Stimulated activated naive CD8-positive, alpha-beta T cell treated with anti-CD3 and anti-CD28 coated beads, Interleukin-15, Interleukin-2, amounts not matched to agents 100 ng/mL and 50 ng/mL, for 24 hours (primary cell): ENCODE results near the gene SRMS.

ENCODE experiments used
- H3K27ac Mint-ChIP-seq: one replicate; pipeline ENCODE4 v1.8.0; 2021; ENCODE audit warnings: mild to moderate bottlenecking, mixed read lengths
- H3K27me3 Mint-ChIP-seq: one replicate; pipeline ENCODE4 v1.8.0; 2021; ENCODE audit warnings: mixed read lengths
- H3K36me3 Mint-ChIP-seq: one replicate; pipeline ENCODE4 v1.8.0; 2021; ENCODE audit warnings: low read depth, mixed read lengths
- H3K4me1 Mint-ChIP-seq: one replicate; pipeline ENCODE4 v1.8.0; 2021; ENCODE audit warnings: low read depth, mixed read lengths
- H3K4me3 Mint-ChIP-seq: one replicate; pipeline ENCODE4 v1.8.0; 2021; ENCODE audit warnings: mild to moderate bottlenecking, mixed read lengths
- H3K9me3 Mint-ChIP-seq: one replicate; pipeline ENCODE4 v1.8.0; 2021; ENCODE audit warnings: mixed read lengths

SRMS gene

GRCh38 chr20:63585616-63586565 is 38.3 kb upstream of the SRMS start:
- Mint-ChIP-seq H3K36me3 (peaks cover 18% of the 10 kb centered on the region), H3K27ac (no peak overlapping the region), H3K9me3 (no peaks in the 10 kb centered on the region), H3K27me3 (peaks cover 3% of the 10 kb centered on the region), H3K4me1 (peaks cover 5% of the 10 kb centered on the region), H3K4me3 (no peak overlapping the region)

DNA sequence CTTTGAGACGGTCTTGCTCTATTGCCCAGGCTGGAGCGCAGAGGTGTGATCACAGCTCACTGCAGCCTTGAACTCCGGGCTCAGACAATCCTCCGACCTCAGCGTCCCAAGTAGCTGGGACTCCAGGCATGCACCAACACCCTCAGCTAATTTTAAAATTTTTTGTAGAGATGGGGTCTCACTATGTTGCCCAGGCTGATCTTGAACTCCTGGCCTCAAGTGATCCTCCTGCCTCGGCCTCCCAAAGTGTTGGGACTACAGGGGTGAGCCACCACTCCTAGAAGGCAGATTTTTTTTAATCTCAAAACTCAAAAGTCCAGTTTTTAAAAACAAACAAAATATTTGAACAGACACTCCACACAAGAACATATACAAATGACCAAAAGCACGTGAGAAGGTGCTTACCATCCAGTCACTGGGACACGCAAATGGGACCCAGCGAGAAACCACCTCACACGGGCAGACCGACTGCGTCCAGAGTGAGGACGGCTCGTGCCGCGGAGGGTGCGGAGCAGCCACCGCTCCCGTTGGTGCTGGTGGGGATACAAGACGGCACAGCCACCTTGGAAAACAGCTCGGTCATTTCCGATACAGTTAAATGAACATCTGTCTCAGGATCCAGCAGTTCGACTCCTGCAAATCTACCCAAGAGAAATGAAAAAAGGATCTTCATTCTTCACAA is 35.0 kb upstream of the SRMS start:
- H3K27me3 Mint-ChIP-seq: peaks cover 3% of the 10 kb centered on the region

DNA sequence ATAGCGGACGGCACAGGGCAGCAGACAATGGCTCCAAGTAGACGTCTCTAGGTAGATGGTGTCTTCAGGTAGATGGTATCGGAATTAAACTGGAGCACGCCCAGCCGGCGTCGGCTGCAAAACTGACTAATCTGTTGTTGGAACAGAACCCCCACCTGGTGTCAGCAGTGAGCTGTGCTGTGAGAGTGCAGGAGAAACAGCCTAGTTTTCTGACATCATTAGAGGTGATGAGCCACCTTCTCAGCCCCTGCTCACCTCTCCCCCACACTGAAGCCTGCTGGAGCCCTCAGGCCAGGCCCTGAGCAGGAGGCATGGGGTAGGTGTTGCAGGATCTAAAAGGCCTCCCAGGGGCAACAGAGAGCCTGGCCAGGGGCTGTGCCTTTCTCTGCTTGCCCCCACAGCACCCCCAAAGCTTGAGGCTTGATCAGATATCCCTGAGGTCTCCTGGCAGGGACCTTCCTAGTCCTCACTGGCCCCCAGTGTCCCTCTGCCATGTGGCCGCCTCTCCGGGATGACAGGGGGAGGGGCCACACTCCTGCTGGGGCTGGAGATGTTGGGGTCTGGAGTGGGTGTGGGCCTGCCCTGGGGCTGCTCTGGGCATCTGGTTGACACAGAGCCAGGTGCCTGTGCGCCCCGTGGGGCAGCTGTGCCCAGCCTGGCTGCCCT is 33.4 kb upstream of the SRMS start:
- Mint-ChIP-seq H3K4me3 (no peak overlapping the region), H3K4me1 (no peaks in the 10 kb centered on the region), H3K36me3 (no peaks in the 10 kb centered on the region), H3K27ac (no peak overlapping the region), H3K9me3 (no peaks in the 10 kb centered on the region), H3K27me3 (peaks cover 10% of the 10 kb centered on the region)

More for the DNA sequence above, 35.0 kb upstream of the SRMS start:
- no peaks in the 10 kb centered on the region for H3K36me3 Mint-ChIP-seq
- H3K4me1 Mint-ChIP-seq: no peaks in the 10 kb centered on the region
- H3K4me3 Mint-ChIP-seq: no peak overlapping the region
- H3K9me3 Mint-ChIP-seq: no peaks in the 10 kb centered on the region
- no peak overlapping the region for H3K27ac Mint-ChIP-seq

DNA sequence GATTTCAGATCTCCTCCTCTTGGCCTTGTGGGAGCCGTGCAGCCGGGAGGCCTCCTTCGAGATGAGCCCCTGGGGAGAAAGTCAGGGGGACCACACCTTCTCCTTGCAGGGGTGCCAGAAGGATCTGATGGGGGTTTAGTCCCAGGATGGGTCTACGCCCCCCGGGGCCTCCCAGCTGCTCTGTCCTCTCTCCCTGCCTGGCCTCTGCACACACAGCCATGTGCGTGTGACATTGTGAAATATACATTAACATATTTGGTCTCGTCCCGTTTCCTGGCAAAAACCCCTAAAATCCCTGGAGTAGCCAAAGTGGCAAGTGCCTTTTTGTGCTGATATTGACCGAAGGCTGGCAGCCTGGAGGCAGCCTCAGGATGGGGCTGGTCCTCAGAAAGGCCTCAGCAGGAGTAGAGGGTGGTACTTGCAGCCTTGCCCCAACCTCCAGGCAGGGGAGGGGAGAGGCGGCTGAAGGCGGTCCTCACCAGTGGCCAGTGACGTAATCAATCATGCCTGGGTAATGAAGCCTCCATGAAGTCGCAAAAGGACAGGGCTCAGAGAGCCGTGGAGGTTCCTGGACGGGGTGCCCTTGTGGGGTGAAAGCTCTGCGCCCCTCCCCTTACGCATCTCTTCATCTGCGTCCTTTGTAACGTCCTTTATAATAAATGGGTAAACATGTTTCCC is 31.6 kb upstream of the SRMS start:
- Mint-ChIP-seq H3K4me1 (no peaks in the 10 kb centered on the region), H3K36me3 (no peaks in the 10 kb centered on the region), H3K27me3 (peaks cover 10% of the 10 kb centered on the region), H3K27ac (no peak overlapping the region), H3K9me3 (no peaks in the 10 kb centered on the region), H3K4me3 (no peak overlapping the region)

- H3K4me1 Mint-ChIP-seq: no peaks in the 10 kb centered on the region
- no peak overlapping the region for H3K27ac Mint-ChIP-seq
- no peak overlapping the region for H3K4me3 Mint-ChIP-seq
- no peaks in the 10 kb centered on the region for H3K9me3 Mint-ChIP-seq
- H3K27me3 Mint-ChIP-seq: peaks cover 10% of the 10 kb centered on the region
- H3K36me3 Mint-ChIP-seq: no peaks in the 10 kb centered on the region
Measured at GRCh38 chr20:63578224-63579016, 30.9 kb upstream of the SRMS start.

DNA sequence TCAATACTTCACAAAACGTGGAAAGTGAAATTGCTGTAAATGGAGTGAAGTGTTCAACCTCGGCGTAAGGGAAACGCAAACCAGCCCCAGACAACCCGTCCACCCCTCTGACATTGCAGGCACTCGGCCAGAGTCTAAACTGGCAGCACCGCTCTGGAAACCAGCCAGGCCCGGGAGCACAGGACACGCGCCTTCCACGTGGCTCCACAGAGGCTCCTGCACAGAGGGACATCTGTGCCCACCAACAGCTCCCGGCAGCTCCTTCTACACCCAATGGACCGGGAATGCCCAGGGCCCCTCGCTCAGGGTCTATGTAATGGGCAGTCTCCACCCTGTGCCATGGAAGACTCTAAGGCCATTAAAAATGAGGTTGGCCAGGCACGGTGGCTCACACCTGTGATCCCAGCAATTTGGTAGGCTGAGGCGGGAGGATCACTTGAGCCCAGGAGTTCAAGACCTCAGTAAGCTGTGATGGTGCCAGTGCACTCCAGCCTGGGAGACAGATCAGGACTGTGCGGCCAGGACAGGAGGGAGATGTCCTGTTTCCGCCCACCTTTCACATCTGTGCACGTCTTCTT is 29.9 kb upstream of the SRMS start:
- Mint-ChIP-seq H3K4me3 (no peak overlapping the region), H3K9me3 (no peaks in the 10 kb centered on the region), H3K27ac (no peak overlapping the region), H3K36me3 (no peaks in the 10 kb centered on the region), H3K4me1 (no peaks in the 10 kb centered on the region), H3K27me3 (peaks cover 7% of the 10 kb centered on the region)

- H3K4me3 Mint-ChIP-seq: no peak overlapping the region
- H3K4me1 Mint-ChIP-seq: no peaks in the 10 kb centered on the region
- peaks cover 7% of the 10 kb centered on the region for H3K27me3 Mint-ChIP-seq
- H3K27ac Mint-ChIP-seq: no peak overlapping the region
- H3K9me3 Mint-ChIP-seq: no peaks in the 10 kb centered on the region
- H3K36me3 Mint-ChIP-seq: no peaks in the 10 kb centered on the region
Measured at GRCh38 chr20:63576311-63576710, 28.8 kb upstream of the SRMS start.

DNA sequence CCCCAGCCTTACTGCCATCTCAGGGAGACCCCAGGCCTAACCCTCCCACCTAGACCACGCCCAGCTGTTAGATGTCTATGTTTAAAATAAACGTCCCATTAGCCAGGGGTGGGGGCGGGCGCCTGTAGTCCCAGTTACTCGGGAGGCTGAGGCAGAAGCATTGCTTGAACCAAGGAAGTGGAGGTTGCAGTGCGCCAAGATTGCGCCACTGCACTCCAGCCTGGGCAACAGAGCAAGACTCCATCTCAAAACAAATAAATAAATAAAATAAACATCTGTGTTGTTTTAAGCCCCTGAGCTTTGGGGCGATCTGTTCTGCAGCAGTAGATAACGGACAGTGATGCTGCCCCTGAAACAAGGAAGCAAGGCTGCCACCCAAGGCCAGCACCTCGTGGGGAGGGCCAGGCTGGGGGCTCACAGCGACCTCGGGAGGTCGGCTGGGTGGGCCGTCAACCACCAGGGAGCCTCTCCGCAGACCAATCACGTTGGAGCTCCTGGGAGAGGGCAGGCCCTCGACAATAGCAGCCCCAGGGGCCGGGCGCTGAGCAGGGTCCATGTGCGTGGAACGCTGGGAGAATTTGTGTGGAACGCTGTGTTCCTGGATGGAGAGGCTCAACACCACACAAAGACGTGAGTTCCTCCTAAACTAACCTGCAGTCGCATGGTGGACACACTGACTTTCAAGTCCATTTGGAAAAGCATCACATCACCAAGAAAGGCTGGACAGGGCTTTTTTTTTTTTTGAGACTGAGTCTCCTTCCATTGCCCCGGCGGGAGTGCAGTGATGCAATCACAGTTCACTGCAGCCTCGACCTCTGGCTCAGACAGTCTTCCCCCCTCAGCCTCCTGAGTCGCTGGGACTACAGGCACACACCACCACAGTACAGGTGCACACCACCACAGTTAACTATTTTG is 27.5 kb upstream of the SRMS start:
- Mint-ChIP-seq H3K27me3 (peaks cover 7% of the 10 kb centered on the region), H3K36me3 (no peaks in the 10 kb centered on the region), H3K9me3 (no peaks in the 10 kb centered on the region), H3K27ac (no peak overlapping the region), H3K4me1 (no peaks in the 10 kb centered on the region), H3K4me3 (peak overlapping the region; percentile 20)

DNA sequence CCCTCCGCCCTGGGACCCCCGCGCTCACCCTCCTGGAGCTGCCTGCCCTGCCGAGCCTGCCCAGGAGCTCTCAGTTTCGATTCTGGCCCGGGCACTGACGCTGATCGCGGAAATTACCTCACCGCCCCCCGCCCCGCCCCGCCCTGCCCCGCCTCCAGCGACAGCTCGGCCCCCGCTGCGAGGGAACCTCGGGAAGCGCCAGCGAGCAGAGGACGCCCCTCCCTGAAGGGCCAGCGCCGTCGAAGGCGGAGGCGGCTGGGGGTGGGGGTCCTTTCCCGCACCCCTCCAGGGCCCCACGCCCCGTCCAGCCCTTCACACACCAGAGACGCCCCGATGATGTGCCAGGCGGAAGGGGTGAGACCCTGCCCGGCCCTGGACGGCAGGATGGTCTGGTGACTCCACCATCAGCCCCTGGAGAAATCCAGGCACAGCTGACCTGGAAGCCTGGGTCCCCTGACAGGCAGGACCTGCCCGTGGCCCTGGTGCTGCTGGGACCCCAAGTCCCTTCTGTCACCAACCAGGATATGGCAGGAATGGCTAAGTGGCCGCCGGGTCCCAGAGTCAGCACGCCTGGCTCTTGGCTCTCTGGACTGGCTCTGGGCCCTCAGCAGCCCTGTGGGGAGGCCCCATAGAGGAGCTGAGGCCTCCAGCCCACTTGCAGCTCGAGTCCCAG is 26.7 kb upstream of the SRMS start, which contains the start of gene HELZ2:
TSS of gene HELZ2 (minus strand) at position 84 of the 673 bp plus-strand sequence. CDS start 1,854 bp downstream, outside the sequence.
- Mint-ChIP-seq H3K27me3 (peaks cover 7% of the 10 kb centered on the region), H3K27ac (no peak within 1 kb of the TSS), H3K36me3 (no peaks in the 10 kb centered on the region), H3K4me1 (peaks cover 6% of the 10 kb centered on the region), H3K9me3 (no peaks in the 10 kb centered on the region), H3K4me3 (peak within 1 kb of the TSS; percentile 79)

DNA sequence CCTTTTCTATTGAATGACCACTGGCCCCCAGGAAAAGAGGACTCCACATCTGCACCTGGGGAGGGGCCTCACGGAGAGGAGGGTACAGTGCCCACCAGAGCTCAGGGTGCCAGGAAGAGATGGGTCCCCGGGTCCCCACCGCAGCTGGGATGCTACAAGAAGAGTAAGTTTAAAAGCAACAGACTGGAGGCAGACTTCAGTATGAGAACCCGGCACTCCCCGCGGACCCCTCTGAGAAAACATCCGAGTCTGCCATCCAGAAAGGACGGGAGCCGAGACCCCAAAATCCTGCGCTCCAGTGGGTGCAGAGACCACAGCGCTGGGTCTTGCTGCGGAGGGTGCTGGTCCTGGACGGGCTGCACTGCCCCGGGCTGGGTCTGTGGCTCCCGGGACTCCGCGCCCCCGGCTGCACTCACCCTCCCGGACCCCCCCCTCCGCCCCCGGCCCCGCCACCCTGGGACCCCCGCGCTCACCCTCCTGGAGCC is 26.1 kb upstream of the SRMS start:
- Mint-ChIP-seq H3K27ac (no peak overlapping the region), H3K36me3 (no peaks in the 10 kb centered on the region)

DNA sequence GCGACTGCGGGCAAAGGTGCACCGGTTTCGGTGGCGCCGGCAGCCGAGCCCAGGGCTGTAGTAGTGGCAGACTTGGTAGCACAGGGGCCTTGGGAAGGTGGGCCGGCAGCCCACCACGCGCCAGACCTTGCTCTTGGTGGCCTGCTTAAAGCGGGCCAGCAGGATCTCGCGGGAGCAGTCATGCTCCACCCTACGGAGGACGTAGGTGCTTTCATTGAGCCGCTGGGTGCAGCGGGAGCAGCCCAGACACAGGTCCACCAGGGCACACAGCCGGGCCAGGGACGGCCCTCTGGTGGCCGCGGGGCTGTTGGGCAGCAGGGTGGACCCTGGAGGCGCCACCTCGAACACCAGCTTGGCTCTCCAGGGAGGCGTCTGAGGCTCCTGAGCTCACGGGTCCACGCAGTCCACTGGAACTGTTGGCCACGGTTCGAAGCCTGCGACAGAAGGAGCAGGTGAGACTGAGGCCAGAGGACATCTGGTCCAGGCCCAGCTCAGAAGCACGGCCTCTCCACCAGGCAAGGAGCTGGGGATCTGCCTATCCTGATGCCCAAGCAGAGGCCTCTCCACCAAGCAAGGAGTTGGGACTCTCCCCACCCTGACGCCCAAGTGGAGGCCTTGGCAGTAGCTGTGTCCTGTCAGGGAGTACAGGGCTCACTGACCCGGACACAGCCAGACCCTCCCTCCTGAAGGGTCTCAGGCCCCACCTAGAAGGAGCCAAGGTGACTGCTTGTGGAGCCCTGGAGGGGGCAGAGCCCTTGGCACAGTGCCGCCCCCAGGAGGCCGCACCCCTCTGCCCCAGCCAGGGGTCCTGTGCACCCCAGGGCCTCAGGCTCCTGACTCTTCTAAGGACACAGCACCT is 25.5 kb upstream of the SRMS start:
- peaks cover 7% of the 10 kb centered on the region for H3K27me3 Mint-ChIP-seq
- H3K4me3 Mint-ChIP-seq: peak overlapping the region; percentile 79
- H3K27ac Mint-ChIP-seq: no peak overlapping the region
- H3K36me3 Mint-ChIP-seq: no peaks in the 10 kb centered on the region
- no peaks in the 10 kb centered on the region for H3K9me3 Mint-ChIP-seq
- H3K4me1 Mint-ChIP-seq: peaks cover 19% of the 10 kb centered on the region

More for the DNA sequence above, 26.1 kb upstream of the SRMS start:
- Mint-ChIP-seq H3K27me3 (peaks cover 7% of the 10 kb centered on the region), H3K4me3 (peak overlapping the region; percentile 79), H3K9me3 (no peaks in the 10 kb centered on the region), H3K4me1 (peaks cover 12% of the 10 kb centered on the region)
